Mammary epithelial cell (primary cell): ENCODE results near the gene ZFAND2B.

Source experiments
- EZH2 ChIP-seq: IDR thresholded peaks from 2 replicates; pipeline ENCODE4 v1.6.1; 2012; ENCODE audit warnings: low read length, inconsistent platforms, borderline replicate concordance
- TF ChIP-seq, protein P1 (sequence below), 2 donors: IDR thresholded peaks in 1 of 2; conservative IDR thresholded peaks in 1 of 2; 2 replicates each; pipeline ENCODE4 v1.5.1; 2011 to 2012; ENCODE audit warnings: inconsistent platforms in 2 of 2, low read length in 2 of 2, mild to moderate bottlenecking in 2 of 2, control low read depth in 1 of 2, low read depth in 1 of 2; ENCODE audit not compliant: insufficient read depth in 1 of 2; ENCODE audit errors: extremely low read depth in 1 of 2

GRCh38 chr2:219225350-219225749 is 18.8 kb downstream of the ZFAND2B start:
- TF ChIP-seq, protein P1, sequence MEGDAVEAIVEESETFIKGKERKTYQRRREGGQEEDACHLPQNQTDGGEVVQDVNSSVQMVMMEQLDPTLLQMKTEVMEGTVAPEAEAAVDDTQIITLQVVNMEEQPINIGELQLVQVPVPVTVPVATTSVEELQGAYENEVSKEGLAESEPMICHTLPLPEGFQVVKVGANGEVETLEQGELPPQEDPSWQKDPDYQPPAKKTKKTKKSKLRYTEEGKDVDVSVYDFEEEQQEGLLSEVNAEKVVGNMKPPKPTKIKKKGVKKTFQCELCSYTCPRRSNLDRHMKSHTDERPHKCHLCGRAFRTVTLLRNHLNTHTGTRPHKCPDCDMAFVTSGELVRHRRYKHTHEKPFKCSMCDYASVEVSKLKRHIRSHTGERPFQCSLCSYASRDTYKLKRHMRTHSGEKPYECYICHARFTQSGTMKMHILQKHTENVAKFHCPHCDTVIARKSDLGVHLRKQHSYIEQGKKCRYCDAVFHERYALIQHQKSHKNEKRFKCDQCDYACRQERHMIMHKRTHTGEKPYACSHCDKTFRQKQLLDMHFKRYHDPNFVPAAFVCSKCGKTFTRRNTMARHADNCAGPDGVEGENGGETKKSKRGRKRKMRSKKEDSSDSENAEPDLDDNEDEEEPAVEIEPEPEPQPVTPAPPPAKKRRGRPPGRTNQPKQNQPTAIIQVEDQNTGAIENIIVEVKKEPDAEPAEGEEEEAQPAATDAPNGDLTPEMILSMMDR (conservative IDR thresholded peaks at IDR 0.05 in 1 of 2, IDR thresholded peaks at IDR 0.05 in 1 of 2; ENCODE audit: extremely low read depth in 1 of 2, insufficient read depth in 1 of 2, low read depth in 1 of 2, low read length in 2 of 2): no peak
- no peak for TF ChIP-seq EZH2
